NOMO-1 treated with dmso at 0.1 percent for 144 hours (cell line): ENCODE data around the gene SESN1.

ENCODE experiments used
- DNase-seq: peaks from one replicate; lab custom pipeline; 2025; ENCODE audit not compliant: unreplicated experiment; lab: John Stamatoyannopoulos, UW

SESN1 gene

GRCh38 chr6:108966251-108966650 is 128.4 kb downstream of the SESN1 start:
- no peak for DNase-seq

GRCh38 chr6:108961985-108962384 is 132.7 kb downstream of the SESN1 start:
- no peak for DNase-seq

GRCh38 chr6:108961077-108961476 is 133.6 kb downstream of the SESN1 start:
- no peak for DNase-seq

- DNase-seq = no peak
Measured at GRCh38 chr6:108960601-108961000, 134.0 kb downstream of the SESN1 start.

- DNase-seq = no peak
Measured at GRCh38 chr6:108959972-108960582, 134.6 kb downstream of the SESN1 start.

- no peak for DNase-seq
Measured at GRCh38 chr6:108958900-108959770, 135.5 kb downstream of the SESN1 start.

GRCh38 chr6:108957221-108957620 is 137.4 kb downstream of the SESN1 start:
- DNase-seq = no peak

GRCh38 chr6:108955329-108955949 is 139.2 kb downstream of the SESN1 start:
- DNase-seq = no peak

- no peak for DNase-seq
Measured at GRCh38 chr6:108953681-108954080, 141.0 kb downstream of the SESN1 start.

- DNase-seq = no peak
Measured at GRCh38 chr6:108952776-108953486, 141.7 kb downstream of the SESN1 start.

- DNase-seq = no peak
Measured at GRCh38 chr6:108951351-108951953, 143.2 kb downstream of the SESN1 start.

GRCh38 chr6:108948181-108948661 is 146.4 kb downstream of the SESN1 start:
- no peak for DNase-seq

GRCh38 chr6:108947114-108947854 is 147.4 kb downstream of the SESN1 start:
- DNase-seq = no peak

GRCh38 chr6:108946695-108947094 is 148.0 kb downstream of the SESN1 start:
- DNase-seq = no peak

- no peak for DNase-seq
Measured at GRCh38 chr6:108945681-108946159, 148.9 kb downstream of the SESN1 start.

GRCh38 chr6:108944707-108945680 is 149.7 kb downstream of the SESN1 start:
- no peak for DNase-seq

- DNase-seq = no peak
Measured at GRCh38 chr6:108944071-108944470, 150.6 kb downstream of the SESN1 start.

- no peak for DNase-seq
Measured at GRCh38 chr6:108942556-108943492, 151.8 kb downstream of the SESN1 start.
